ENCODE measurements around the gene CELF6.
"Not testable (repeated sequence)": the region's sequence is repeated elsewhere in the genome, so short reads cannot be mapped to it uniquely, and the experiment has no call there.

The CELF6 gene

GRCh38 chr15:72288796-72289596 lies 31.0 kb downstream of the CELF6 start:
- no peaks in the 10 kb centered on the region for H3K4me1 ChIP-seq (ENCODE audit: control insufficient read depth, insufficient read depth, low read length, unreplicated experiment)
- H3K4me3 ChIP-seq (ENCODE audit: low read depth, low read length), result no peak overlapping the region
- no peaks in the 10 kb centered on the region for H3K79me2 ChIP-seq (ENCODE audit: control insufficient read depth, insufficient read depth, low read length, unreplicated experiment)
- peaks cover 4% of the 10 kb centered on the region for H3K27me3 ChIP-seq (ENCODE audit: insufficient read depth, low read length)
- H3K27ac ChIP-seq (ENCODE audit: low read depth, low read length), result no peak overlapping the region
- H3K36me3 ChIP-seq (ENCODE audit: insufficient read depth, low read length), result no peaks in the 10 kb centered on the region
- H2AFZ ChIP-seq (ENCODE audit: low read length, unreplicated experiment), result no peak overlapping the region

GRCh38 chr15:72285927-72286516 lies 33.9 kb downstream of the CELF6 start:
- Histone ChIP-seq H3K79me2 (ENCODE audit: control insufficient read depth, insufficient read depth, low read length, unreplicated experiment) (no peaks in the 10 kb centered on the region), H2AFZ (ENCODE audit: low read length, unreplicated experiment) (no peak overlapping the region), H3K4me1 (ENCODE audit: control insufficient read depth, insufficient read depth, low read length, unreplicated experiment) (no peaks in the 10 kb centered on the region), H3K27ac (ENCODE audit: low read depth, low read length) (no peak overlapping the region), H3K36me3 (ENCODE audit: insufficient read depth, low read length) (no peaks in the 10 kb centered on the region), H3K4me3 (ENCODE audit: low read depth, low read length) (no peak overlapping the region), H3K27me3 (ENCODE audit: insufficient read depth, low read length) (no peaks in the 10 kb centered on the region; the same call in 1 of the 2 replicates)

- H3K79me2 ChIP-seq (ENCODE audit: control insufficient read depth, insufficient read depth, low read length, unreplicated experiment), result no peaks in the 10 kb centered on the region
- no peaks in the 10 kb centered on the region for H3K36me3 ChIP-seq (ENCODE audit: insufficient read depth, low read length)
- no peak overlapping the region for H3K4me3 ChIP-seq (ENCODE audit: low read depth, low read length)
- no peak overlapping the region for H3K27ac ChIP-seq (ENCODE audit: low read depth, low read length)
- no peaks in the 10 kb centered on the region for H3K27me3 ChIP-seq (ENCODE audit: insufficient read depth, low read length)
- H2AFZ ChIP-seq (ENCODE audit: low read length, unreplicated experiment), result no peak overlapping the region
- no peaks in the 10 kb centered on the region for H3K4me1 ChIP-seq (ENCODE audit: control insufficient read depth, insufficient read depth, low read length, unreplicated experiment)
Measured at GRCh38 chr15:72285402-72285801, 34.6 kb downstream of the CELF6 start.

- Histone ChIP-seq H3K4me1 (ENCODE audit: control insufficient read depth, insufficient read depth, low read length, unreplicated experiment) (no peaks in the 10 kb centered on the region), H3K4me3 (ENCODE audit: low read depth, low read length) (no peak overlapping the region), H2AFZ (ENCODE audit: low read length, unreplicated experiment) (no peak overlapping the region), H3K27ac (ENCODE audit: low read depth, low read length) (no peak overlapping the region), H3K36me3 (ENCODE audit: insufficient read depth, low read length) (no peaks in the 10 kb centered on the region), H3K79me2 (ENCODE audit: control insufficient read depth, insufficient read depth, low read length, unreplicated experiment) (no peaks in the 10 kb centered on the region), H3K27me3 (ENCODE audit: insufficient read depth, low read length) (no peaks in the 10 kb centered on the region)
Measured at GRCh38 chr15:72284781-72285180, 35.2 kb downstream of the CELF6 start.

DNA sequence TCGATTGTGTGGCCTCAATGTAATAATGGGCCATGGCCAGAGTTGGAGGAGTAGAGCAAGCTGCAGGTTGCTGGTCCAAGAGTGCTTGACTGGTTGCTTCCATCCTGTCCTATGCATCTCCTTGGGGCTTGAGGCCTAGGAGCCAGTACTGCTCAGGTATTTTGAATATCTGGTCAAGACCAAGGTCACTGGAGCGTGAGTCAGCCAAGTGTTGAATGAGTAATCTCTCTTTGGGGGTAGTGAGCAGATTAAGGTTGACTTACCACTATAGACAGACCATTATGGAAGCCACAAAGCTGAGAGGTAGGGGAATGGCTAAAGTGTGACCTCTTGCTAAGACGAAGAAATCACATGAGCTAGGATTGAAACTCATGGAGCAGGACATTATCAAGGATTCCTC lies 38.2 kb downstream of the CELF6 start:
- Histone ChIP-seq H3K27ac (ENCODE audit: low read depth, low read length) (no peak overlapping the region), H3K36me3 (ENCODE audit: insufficient read depth, low read length) (no peaks in the 10 kb centered on the region), H3K27me3 (ENCODE audit: insufficient read depth, low read length) (no peaks in the 10 kb centered on the region), H3K4me3 (ENCODE audit: low read depth, low read length) (no peak overlapping the region), H3K4me1 (ENCODE audit: control insufficient read depth, insufficient read depth, low read length, unreplicated experiment) (no peaks in the 10 kb centered on the region), H2AFZ (ENCODE audit: low read length, unreplicated experiment) (no peak overlapping the region), H3K79me2 (ENCODE audit: control insufficient read depth, insufficient read depth, low read length, unreplicated experiment) (no peaks in the 10 kb centered on the region)

DNA sequence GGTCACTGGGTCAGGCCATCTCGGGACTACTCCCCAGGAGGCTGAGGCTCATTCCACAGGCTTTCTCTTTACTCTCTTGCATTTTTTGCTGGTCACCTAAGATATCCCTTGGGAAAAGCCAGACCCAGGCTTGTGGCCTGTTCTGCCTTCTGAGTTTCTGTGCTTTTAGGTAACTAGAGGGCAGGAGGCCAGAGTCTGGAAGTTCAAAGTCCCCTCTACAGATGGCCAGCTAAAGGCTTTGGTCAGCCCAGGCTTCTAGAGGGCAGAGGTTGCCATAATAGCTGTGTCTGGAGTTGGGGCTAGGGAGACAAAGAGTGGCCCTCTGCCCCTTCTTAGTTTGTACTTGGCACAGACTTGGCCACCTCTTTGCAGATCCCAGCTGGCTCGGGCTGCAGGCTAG lies 39.2 kb downstream of the CELF6 start:
- no peaks in the 10 kb centered on the region for H3K27me3 ChIP-seq (ENCODE audit: insufficient read depth, low read length)
- no peaks in the 10 kb centered on the region for H3K4me1 ChIP-seq (ENCODE audit: control insufficient read depth, insufficient read depth, low read length, unreplicated experiment)
- no peak overlapping the region for H3K27ac ChIP-seq (ENCODE audit: low read depth, low read length)
- H3K79me2 ChIP-seq (ENCODE audit: control insufficient read depth, insufficient read depth, low read length, unreplicated experiment), result no peaks in the 10 kb centered on the region
- no peak overlapping the region for H2AFZ ChIP-seq (ENCODE audit: low read length, unreplicated experiment)
- no peaks in the 10 kb centered on the region for H3K36me3 ChIP-seq (ENCODE audit: insufficient read depth, low read length)
- H3K4me3 ChIP-seq (ENCODE audit: low read depth, low read length), result no peak overlapping the region

GRCh38 chr15:72278737-72279136 lies 41.2 kb downstream of the CELF6 start:
- Histone ChIP-seq H2AFZ (ENCODE audit: low read length, unreplicated experiment) (no peak overlapping the region), H3K36me3 (ENCODE audit: insufficient read depth, low read length) (no peaks in the 10 kb centered on the region), H3K27me3 (ENCODE audit: insufficient read depth, low read length) (no peaks in the 10 kb centered on the region), H3K4me3 (ENCODE audit: low read depth, low read length) (no peak overlapping the region), H3K27ac (ENCODE audit: low read depth, low read length) (no peak overlapping the region), H3K79me2 (ENCODE audit: control insufficient read depth, insufficient read depth, low read length, unreplicated experiment) (no peaks in the 10 kb centered on the region), H3K4me1 (ENCODE audit: control insufficient read depth, insufficient read depth, low read length, unreplicated experiment) (no peaks in the 10 kb centered on the region)

DNA sequence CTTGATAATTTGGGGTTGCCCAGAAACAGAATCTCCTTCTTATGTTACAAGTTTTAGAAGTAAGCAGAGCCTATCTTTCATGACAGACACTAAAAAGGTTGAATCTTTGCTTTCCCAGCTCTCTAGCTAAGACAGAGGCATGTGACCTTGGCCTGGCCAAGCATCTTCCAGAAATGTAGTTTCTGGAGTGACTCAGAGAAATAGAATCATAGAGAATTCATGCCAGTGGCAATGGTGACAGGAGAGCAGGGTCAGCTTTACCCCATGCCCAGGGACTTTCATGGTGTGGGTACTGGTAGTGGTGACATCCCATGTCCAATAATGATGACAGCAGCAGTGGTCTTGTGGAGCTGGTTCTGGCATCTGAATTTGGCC lies 43.6 kb downstream of the CELF6 start:
- Histone ChIP-seq H3K27ac (ENCODE audit: low read depth, low read length) (no peak overlapping the region), H3K27me3 (ENCODE audit: insufficient read depth, low read length) (no peaks in the 10 kb centered on the region), H3K36me3 (ENCODE audit: insufficient read depth, low read length) (no peaks in the 10 kb centered on the region), H2AFZ (ENCODE audit: low read length, unreplicated experiment) (no peak overlapping the region), H3K79me2 (ENCODE audit: control insufficient read depth, insufficient read depth, low read length, unreplicated experiment) (peaks cover 10% of the 10 kb centered on the region), H3K4me3 (ENCODE audit: low read depth, low read length) (no peak overlapping the region), H3K4me1 (ENCODE audit: control insufficient read depth, insufficient read depth, low read length, unreplicated experiment) (peaks cover 8% of the 10 kb centered on the region)

DNA sequence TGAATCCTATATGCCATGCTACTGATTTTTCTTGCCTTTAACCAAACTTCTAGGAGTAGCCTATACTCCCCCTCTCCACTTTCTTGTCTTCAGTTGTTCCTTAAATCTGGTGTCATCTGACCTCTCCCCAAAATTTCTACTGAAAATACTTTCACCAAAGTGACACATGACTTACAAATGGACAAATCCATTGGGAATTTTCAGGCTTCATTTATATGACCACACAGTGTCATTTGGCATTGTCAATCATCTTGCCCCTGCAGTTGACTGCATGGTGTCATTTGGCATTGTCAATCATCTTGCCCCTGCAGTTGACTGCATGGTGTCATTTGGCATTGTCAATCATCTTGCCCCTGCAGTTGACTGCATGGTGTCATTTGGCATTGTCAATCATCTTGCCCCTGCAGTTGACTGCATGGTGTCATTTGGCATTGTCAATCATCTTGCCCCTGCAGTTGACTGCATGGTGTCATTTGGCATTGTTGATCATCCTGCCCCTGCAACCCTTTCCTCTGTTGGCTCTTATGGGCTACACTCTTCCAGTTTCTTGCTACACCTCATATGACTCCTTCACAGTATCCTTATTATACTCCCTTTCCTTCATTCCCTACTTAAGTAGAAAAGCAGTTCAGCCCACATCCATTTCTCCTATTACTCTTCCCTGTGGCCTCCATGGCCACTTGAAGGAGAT lies 44.2 kb downstream of the CELF6 start:
- not testable (repeated sequence) for H3K27me3 ChIP-seq (ENCODE audit: insufficient read depth, low read length); H3K27ac ChIP-seq (ENCODE audit: low read depth, low read length); H3K4me3 ChIP-seq (ENCODE audit: low read depth, low read length); H3K36me3 ChIP-seq (ENCODE audit: insufficient read depth, low read length); H2AFZ ChIP-seq (ENCODE audit: low read length, unreplicated experiment)
- peaks cover 15% of the 10 kb centered on the region for H3K79me2 ChIP-seq (ENCODE audit: control insufficient read depth, insufficient read depth, low read length, unreplicated experiment)
- H3K4me1 ChIP-seq (ENCODE audit: control insufficient read depth, insufficient read depth, low read length, unreplicated experiment), result peaks cover 13% of the 10 kb centered on the region

DNA sequence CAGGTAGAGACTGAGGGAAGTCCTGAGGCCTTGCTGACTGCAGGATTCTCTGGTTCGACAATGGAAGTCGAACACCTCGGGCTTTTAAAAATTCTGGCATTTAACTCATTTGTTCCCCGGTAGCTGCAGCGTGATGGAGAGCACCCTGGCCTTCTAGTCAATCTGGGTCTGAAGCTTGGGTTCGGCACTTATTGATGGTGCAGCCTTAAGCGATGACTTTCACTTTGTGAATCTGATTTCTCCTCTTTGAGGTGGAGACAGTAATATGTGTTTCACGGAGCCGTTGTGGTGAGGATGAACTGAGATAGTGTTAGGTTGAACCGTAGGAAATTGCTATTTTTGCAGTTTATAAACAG lies 47.0 kb downstream of the CELF6 start:
- H3K79me2 ChIP-seq (ENCODE audit: control insufficient read depth, insufficient read depth, low read length, unreplicated experiment), result peaks cover 32% of the 10 kb centered on the region
- H3K27me3 ChIP-seq (ENCODE audit: insufficient read depth, low read length), result no peaks in the 10 kb centered on the region
- H3K36me3 ChIP-seq (ENCODE audit: insufficient read depth, low read length), result peaks cover 3% of the 10 kb centered on the region; the same call in 1 of the 2 replicates
- H2AFZ ChIP-seq (ENCODE audit: low read length, unreplicated experiment), result peak overlapping the region; percentile 93
- peak overlapping the region; percentile 98 for H3K4me3 ChIP-seq (ENCODE audit: low read depth, low read length)
- peak overlapping the region; percentile 20; the same call in 1 of the 2 replicates for H3K27ac ChIP-seq (ENCODE audit: low read depth, low read length)
- H3K4me1 ChIP-seq (ENCODE audit: control insufficient read depth, insufficient read depth, low read length, unreplicated experiment), result peaks cover 17% of the 10 kb centered on the region
